ENCODE measurements around the gene FOXL3. TPM values are rescaled to one million over a fixed set of nuclear protein-coding genes. Genes with fewer than 3 reads are reported as not detected.

The FOXL3 gene
- total RNA-seq, 2 donors from 2014 or later = not detected

DNA sequence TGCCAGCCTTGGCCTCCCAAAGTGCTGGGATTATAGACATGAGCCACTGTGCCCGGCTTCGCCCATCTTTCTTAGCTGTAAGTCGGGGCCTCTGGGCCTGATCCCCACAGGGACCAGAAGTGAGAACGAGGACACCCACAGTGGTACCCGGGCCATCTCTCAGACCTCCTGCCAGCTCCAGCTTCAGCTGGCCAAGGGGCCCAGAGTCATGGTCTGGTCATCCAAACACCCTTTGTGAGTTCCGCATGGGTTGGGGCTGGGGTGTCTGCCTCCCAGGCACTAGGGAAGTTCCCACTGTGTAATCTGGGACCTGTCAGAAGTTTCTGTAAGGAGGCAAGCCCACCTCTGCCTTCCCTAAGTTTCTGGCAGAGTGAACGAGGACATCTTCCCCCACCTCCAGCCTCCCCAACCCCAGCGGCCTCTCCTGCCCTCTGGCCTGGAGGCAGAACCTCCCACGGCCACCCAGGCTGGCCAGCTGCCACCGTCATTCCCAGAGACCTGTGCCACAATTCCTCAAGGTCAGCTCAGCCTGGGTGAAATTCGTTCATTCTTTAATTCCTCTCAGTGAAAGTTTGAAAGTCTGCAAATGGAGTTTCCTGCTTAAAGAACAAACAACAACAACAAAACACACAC, 19.5 kb upstream of the FOXL3 start:
- H3K36me3 ChIP-seq = no peaks in the 10 kb centered on the region
- TF ChIP-seq POLR2AphosphoS5 (IDR thresholded peaks at IDR 0.05) = no peak
- no peak overlapping the region for H3K4me3 ChIP-seq
- H3K9me3 ChIP-seq = no peaks in the 10 kb centered on the region
- no peak overlapping the region for H3K27ac ChIP-seq
- H3K27me3 ChIP-seq (replicated peaks; ENCODE audit: insufficient read depth) = no peaks in the 10 kb centered on the region
- intact Hi-C loops (cut with DNase I) = no loop called here
- no peaks in the 10 kb centered on the region for H3K4me1 ChIP-seq (replicated peaks)
- WGBS = 82% methylated on average over 11 of the region's 11 CpGs
- no peak for DNase-seq (ENCODE audit: low spot score)

DNA sequence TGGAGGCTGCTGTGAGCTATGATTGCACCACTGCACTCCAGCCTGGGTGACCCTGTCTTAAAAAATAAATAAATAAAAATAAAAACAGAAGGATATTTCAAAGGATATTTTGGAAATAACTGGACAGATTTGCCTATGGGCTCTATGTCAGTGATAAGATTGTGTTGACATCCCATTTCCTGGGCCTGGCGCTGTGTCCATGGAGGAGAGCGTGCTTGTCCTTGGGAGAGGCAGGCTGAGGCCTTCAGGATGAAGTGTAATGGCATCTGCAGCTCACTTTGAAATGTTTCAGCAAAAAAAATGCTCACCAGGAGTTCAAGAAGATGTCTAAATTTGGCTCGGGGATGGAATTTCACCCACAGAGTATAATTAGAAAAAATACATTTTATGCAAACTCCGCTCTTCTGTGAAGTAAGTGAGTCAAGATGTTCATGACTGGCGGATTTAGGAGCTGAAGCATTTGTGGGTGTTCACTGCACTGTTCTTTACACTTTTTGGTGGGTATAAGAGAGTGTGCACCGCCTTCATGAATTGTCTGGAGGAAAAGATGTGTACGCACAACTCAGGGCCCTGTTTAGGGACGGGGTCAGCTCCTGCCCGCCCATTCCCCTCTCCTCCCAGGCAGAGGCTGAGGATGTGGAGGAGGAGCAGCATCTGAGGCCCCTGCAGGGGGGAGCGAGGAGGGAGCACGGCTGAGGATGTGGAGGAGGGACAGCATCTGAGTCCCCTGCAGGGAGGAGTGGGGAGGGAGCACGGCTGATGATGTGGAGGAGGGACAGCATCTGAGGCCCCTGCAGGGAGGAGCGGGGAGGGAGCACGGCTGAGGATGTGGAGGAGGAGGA, 18.5 kb upstream of the FOXL3 start:
- TF ChIP-seq POLR2A (IDR thresholded peaks at IDR 0.05) (no peak), POLR2AphosphoS5 (IDR thresholded peaks at IDR 0.05) (no peak)
- TF ChIP-seq, protein P1, sequence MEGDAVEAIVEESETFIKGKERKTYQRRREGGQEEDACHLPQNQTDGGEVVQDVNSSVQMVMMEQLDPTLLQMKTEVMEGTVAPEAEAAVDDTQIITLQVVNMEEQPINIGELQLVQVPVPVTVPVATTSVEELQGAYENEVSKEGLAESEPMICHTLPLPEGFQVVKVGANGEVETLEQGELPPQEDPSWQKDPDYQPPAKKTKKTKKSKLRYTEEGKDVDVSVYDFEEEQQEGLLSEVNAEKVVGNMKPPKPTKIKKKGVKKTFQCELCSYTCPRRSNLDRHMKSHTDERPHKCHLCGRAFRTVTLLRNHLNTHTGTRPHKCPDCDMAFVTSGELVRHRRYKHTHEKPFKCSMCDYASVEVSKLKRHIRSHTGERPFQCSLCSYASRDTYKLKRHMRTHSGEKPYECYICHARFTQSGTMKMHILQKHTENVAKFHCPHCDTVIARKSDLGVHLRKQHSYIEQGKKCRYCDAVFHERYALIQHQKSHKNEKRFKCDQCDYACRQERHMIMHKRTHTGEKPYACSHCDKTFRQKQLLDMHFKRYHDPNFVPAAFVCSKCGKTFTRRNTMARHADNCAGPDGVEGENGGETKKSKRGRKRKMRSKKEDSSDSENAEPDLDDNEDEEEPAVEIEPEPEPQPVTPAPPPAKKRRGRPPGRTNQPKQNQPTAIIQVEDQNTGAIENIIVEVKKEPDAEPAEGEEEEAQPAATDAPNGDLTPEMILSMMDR (IDR thresholded peaks at IDR 0.05) = no peak
- no peaks in the 10 kb centered on the region for H3K9me3 ChIP-seq
- no peak overlapping the region for H3K4me3 ChIP-seq
- no peak for DNase-seq (ENCODE audit: low spot score)
- H3K27me3 ChIP-seq (replicated peaks; ENCODE audit: insufficient read depth) = no peaks in the 10 kb centered on the region
- intact Hi-C loops (cut with DNase I) = no loop called here
- WGBS = 83% methylated on average over 14 of the region's 14 CpGs
- H3K36me3 ChIP-seq = no peaks in the 10 kb centered on the region
- no peaks in the 10 kb centered on the region for H3K4me1 ChIP-seq (replicated peaks)
- H3K27ac ChIP-seq = no peak overlapping the region

DNA sequence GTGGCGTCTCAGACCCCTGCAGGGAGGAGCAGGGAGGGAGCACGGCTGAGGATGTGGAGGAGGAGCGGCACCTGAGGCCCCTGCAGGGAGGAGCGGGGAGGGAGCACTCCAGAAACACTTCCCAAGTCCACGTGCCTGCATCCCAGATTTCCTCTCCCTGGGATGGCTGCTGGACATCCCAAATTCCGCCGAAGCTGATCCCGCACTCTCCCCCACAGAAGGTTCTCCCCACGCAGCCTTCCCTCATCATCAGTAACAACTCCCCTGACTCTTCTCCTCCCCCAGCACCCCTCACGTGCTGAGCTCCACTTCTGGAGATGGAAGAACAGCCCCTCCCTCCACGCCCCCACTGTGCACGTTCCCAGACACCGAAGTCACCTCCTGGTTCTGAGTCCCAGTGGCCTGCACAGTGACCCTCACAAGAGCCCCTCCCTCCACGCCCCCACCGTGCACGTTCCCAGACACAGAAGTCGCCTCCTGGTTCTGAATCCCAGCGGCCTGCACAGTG, 17.8 kb upstream of the FOXL3 start:
- H3K36me3 ChIP-seq = no peaks in the 10 kb centered on the region
- no peak for DNase-seq (ENCODE audit: low spot score)
- intact Hi-C loops (cut with DNase I) = no loop called here
- H3K4me3 ChIP-seq = no peak overlapping the region
- H3K27me3 ChIP-seq (replicated peaks; ENCODE audit: insufficient read depth) = no peaks in the 10 kb centered on the region
- no peaks in the 10 kb centered on the region for H3K4me1 ChIP-seq (replicated peaks)
- no peak for TF ChIP-seq POLR2AphosphoS5 (IDR thresholded peaks at IDR 0.05)
- TF ChIP-seq POLR2A (IDR thresholded peaks at IDR 0.05) = no peak
- TF ChIP-seq, protein P1 (IDR thresholded peaks at IDR 0.05) = no peak
- H3K27ac ChIP-seq = no peak overlapping the region
- WGBS = 87% methylated on average over 18 of the region's 18 CpGs
- H3K9me3 ChIP-seq = no peaks in the 10 kb centered on the region

DNA sequence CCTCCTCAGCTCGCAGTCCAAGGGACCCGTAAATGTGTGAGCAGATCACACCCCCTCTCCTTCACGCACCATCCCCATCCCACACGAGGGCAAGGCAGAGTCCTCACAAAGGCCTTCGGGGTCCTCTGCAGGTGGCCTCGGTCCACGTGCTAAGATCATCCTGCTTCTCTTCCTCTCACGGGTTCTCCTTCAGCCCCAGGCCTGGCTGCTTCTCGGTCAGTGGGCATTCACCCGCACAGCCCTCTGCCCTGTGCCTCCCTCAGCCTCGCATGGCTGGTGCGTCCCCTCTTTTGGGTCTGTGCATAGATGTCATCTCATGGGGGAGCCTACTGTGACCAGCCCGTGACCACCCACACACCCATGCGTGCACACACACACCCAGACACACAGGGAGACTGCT, 17.3 kb upstream of the FOXL3 start:
- intact Hi-C loops (cut with DNase I) = no loop called here
- H3K9me3 ChIP-seq = no peaks in the 10 kb centered on the region
- no peak overlapping the region for H3K4me3 ChIP-seq
- H3K36me3 ChIP-seq = no peaks in the 10 kb centered on the region
- no peak for TF ChIP-seq POLR2A (IDR thresholded peaks at IDR 0.05)
- TF ChIP-seq, protein P1 (IDR thresholded peaks at IDR 0.05) = no peak
- no peak for TF ChIP-seq POLR2AphosphoS5 (IDR thresholded peaks at IDR 0.05)
- H3K27me3 ChIP-seq (replicated peaks; ENCODE audit: insufficient read depth) = no peaks in the 10 kb centered on the region
- WGBS = 84% methylated on average over 14 of the region's 14 CpGs
- no peak for DNase-seq (ENCODE audit: low spot score)
- H3K27ac ChIP-seq = no peak overlapping the region
- no peaks in the 10 kb centered on the region for H3K4me1 ChIP-seq (replicated peaks)

DNA sequence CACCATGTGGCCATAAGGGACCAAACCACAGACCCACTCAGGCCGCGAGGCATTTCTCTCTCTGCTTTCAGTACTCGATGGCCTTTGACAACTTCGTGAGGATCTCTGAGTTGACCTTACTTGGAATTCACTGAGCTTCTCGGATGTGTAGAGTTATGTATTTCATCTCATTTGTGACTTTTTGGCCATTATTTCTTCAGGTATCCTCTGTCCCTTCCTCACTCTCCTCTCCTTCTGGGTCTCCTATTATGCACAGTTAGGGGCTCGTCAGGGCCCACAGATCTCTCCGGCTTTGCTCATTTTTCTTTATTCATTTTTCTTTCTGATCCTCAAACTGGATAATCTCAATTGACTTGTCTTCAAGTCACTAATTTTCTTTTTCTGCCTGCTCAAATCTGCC, 16.6 kb upstream of the FOXL3 start:
- Histone ChIP-seq H3K9me3 (no peaks in the 10 kb centered on the region), H3K4me3 (no peak overlapping the region), H3K36me3 (no peaks in the 10 kb centered on the region), H3K27me3 (replicated peaks; ENCODE audit: insufficient read depth) (no peaks in the 10 kb centered on the region), H3K4me1 (replicated peaks) (no peaks in the 10 kb centered on the region), H3K27ac (no peak overlapping the region)
- WGBS = 95% methylated on average over 7 of the region's 7 CpGs
- intact Hi-C loops (cut with DNase I) = no loop called here
- TF ChIP-seq, protein P1 (IDR thresholded peaks at IDR 0.05) = no peak
- TF ChIP-seq POLR2AphosphoS5 (IDR thresholded peaks at IDR 0.05) (no peak), POLR2A (IDR thresholded peaks at IDR 0.05) (no peak)
- no peak for DNase-seq (ENCODE audit: low spot score)
